ENCODE data around the gene NAGPA. TPM values are rescaled to one million over a fixed set of nuclear protein-coding genes. Genes with fewer than 3 reads are reported as not detected.
A peak's percentile ranks its signal among the peaks of the same experiment; 100 is the strongest.

The NAGPA gene
- total RNA-seq, 2 donors from 2014 or later, result 12.7 to 14.0 TPM

DNA sequence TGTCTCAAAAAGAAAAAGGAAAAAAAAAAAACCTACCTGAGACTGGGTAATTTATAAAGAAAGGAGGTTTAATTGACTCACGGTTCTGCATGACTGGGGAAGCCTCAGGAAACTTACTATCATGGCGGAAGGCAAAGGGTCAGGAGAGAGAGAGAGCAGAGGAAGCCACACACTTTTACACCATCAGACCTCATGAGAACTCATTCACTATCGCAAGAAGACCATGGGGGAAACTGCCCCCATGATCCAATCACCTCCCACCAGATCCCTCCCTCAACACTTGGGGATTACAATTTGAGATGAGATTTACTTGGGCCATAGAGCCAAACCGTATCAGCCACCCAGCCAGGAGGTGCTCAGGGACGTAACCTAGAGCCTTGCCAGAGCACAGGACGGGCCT lies 20.8 kb downstream of the NAGPA start:
- Histone ChIP-seq H3K27ac (ENCODE audit: low read depth, low read length) (no peak overlapping the region), H3K4me1 (ENCODE audit: control insufficient read depth, insufficient read depth, low read length) (peaks cover 3% of the 10 kb centered on the region), H3K9ac (ENCODE audit: extremely low read depth, low read length, poor library complexity, severe bottlenecking) (no peak overlapping the region), H3K9me3 (ENCODE audit: control insufficient read depth, low read length) (no peaks in the 10 kb centered on the region), H3K27me3 (ENCODE audit: control insufficient read depth, insufficient read depth, low read length, poor library complexity, severe bottlenecking) (peaks cover 89% of the 10 kb centered on the region), H3K36me3 (ENCODE audit: control insufficient read depth, insufficient read depth, low read length) (no peaks in the 10 kb centered on the region), H3K4me3 (ENCODE audit: low read length) (no peak overlapping the region)
- no peak for DNase-seq
- H3K9me3 Mint-ChIP-seq, result peaks cover 1% of the 10 kb centered on the region
- peaks cover 14% of the 10 kb centered on the region for H3K4me1 Mint-ChIP-seq
- no peaks in the 10 kb centered on the region for H3K36me3 Mint-ChIP-seq (ENCODE audit: low read depth)
- TF ChIP-seq, protein P1, sequence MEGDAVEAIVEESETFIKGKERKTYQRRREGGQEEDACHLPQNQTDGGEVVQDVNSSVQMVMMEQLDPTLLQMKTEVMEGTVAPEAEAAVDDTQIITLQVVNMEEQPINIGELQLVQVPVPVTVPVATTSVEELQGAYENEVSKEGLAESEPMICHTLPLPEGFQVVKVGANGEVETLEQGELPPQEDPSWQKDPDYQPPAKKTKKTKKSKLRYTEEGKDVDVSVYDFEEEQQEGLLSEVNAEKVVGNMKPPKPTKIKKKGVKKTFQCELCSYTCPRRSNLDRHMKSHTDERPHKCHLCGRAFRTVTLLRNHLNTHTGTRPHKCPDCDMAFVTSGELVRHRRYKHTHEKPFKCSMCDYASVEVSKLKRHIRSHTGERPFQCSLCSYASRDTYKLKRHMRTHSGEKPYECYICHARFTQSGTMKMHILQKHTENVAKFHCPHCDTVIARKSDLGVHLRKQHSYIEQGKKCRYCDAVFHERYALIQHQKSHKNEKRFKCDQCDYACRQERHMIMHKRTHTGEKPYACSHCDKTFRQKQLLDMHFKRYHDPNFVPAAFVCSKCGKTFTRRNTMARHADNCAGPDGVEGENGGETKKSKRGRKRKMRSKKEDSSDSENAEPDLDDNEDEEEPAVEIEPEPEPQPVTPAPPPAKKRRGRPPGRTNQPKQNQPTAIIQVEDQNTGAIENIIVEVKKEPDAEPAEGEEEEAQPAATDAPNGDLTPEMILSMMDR (conservative IDR thresholded peaks at IDR 0.05), result no peak
- H3K27me3 Mint-ChIP-seq (ENCODE audit: insufficient read depth), result peaks cover 99% of the 10 kb centered on the region
- no peak overlapping the region for H3K27ac Mint-ChIP-seq
- WGBS, 2 experiments (ENCODE audit: insufficient coverage in 1 of 2, insufficient read length in 1 of 2), result 71 to 100% methylated on average over 2 to 5 of the region's 6 CpGs
- H3K4me3 Mint-ChIP-seq, result no peak overlapping the region

DNA sequence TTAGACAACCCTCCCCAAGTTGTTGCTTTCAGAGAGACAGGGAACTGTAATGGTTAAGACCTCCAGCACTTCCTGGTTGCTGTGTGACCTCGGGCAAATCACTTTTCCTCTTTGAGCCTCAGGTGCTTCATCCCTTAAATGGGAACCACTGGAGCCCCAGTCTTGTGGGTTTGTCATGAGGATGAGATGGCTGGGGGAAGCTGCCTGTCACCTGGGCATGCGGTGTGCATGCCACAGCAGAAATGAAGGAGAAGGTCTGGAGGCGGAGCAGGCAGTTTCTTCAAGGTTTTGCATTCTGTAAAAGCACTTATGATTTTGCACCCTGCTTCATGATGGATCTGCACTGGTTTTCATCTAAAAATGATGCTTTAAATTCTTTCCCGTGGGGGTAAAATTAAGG lies 22.1 kb downstream of the NAGPA start:
- H3K4me1 ChIP-seq (ENCODE audit: control insufficient read depth, insufficient read depth, low read length), result peaks cover 3% of the 10 kb centered on the region
- DNase-seq, result no peak
- 89 to 90% methylated on average over 3 to 4 of the region's 4 CpGs for WGBS, 2 experiments (ENCODE audit: insufficient coverage in 1 of 2, insufficient read length in 1 of 2)
- TF ChIP-seq, protein P1 (conservative IDR thresholded peaks at IDR 0.05), result no peak
- H3K27me3 Mint-ChIP-seq (ENCODE audit: insufficient read depth), result peaks cover 99% of the 10 kb centered on the region
- H3K9ac ChIP-seq (ENCODE audit: extremely low read depth, low read length, poor library complexity, severe bottlenecking), result no peak overlapping the region
- peaks cover 1% of the 10 kb centered on the region for H3K9me3 Mint-ChIP-seq
- no peak overlapping the region for H3K27ac Mint-ChIP-seq
- no peaks in the 10 kb centered on the region for H3K36me3 ChIP-seq (ENCODE audit: control insufficient read depth, insufficient read depth, low read length)
- H3K4me3 ChIP-seq (ENCODE audit: low read length), result no peak overlapping the region
- peaks cover 93% of the 10 kb centered on the region for H3K27me3 ChIP-seq (ENCODE audit: control insufficient read depth, insufficient read depth, low read length, poor library complexity, severe bottlenecking)
- H3K27ac ChIP-seq (ENCODE audit: low read depth, low read length), result no peak overlapping the region
- H3K4me3 Mint-ChIP-seq, result no peak overlapping the region
- H3K4me1 Mint-ChIP-seq, result peaks cover 14% of the 10 kb centered on the region
- no peaks in the 10 kb centered on the region for H3K36me3 Mint-ChIP-seq (ENCODE audit: low read depth)
- no peaks in the 10 kb centered on the region for H3K9me3 ChIP-seq (ENCODE audit: control insufficient read depth, low read length)

DNA sequence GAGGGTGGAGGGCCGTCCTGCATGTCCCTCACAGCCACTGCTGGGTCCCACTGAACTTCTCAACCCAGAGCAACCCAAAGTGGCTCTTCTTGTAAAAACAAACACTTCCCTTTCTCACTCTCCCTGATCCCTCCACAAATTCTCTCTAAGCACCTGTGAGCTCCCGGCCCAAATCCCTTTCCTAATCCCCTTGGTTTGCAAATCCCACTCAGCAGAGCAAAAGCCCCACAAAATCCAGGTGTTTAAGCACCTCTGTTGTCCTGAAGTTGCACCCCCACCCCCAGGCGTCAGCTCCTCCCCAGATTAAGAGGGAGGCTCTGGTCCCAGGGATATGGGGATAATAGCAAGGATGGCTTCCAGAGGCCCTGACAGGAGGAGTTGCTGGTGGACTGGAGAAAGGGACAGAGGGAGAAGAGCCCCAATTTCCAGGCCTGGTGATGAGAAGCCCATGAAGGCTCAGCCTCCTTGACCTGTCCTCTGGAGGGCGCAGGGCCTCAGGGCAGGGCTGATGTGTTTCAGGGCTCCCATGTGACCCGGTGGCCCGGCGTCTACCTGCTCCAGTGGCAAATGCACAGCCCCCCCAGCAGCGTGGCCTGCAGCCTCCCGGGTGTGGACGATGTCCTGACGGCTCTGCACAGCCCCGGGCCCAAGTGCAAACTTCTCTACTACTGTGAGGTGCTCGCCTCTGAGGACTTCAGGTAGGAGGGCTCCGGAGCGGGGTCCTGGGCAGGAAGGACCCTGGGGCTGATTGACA lies 23.0 kb downstream of the NAGPA start:
- no peaks in the 10 kb centered on the region for H3K36me3 ChIP-seq (ENCODE audit: control insufficient read depth, insufficient read depth, low read length)
- DNase-seq, result peak; percentile 74
- Mint-ChIP-seq H3K27ac (no peak overlapping the region), H3K36me3 (ENCODE audit: low read depth) (no peaks in the 10 kb centered on the region), H3K4me3 (no peak overlapping the region), H3K4me1 (peaks cover 14% of the 10 kb centered on the region), H3K27me3 (ENCODE audit: insufficient read depth) (peaks cover 99% of the 10 kb centered on the region), H3K9me3 (peaks cover 1% of the 10 kb centered on the region)
- 75 to 86% methylated on average over 5 to 15 of the region's 15 CpGs for WGBS, 2 experiments (ENCODE audit: insufficient coverage in 1 of 2, insufficient read length in 1 of 2)
- peaks cover 3% of the 10 kb centered on the region for H3K4me1 ChIP-seq (ENCODE audit: control insufficient read depth, insufficient read depth, low read length)
- no peak overlapping the region for H3K27ac ChIP-seq (ENCODE audit: low read depth, low read length)
- H3K4me3 ChIP-seq (ENCODE audit: low read length), result no peak overlapping the region
- no peak overlapping the region for H3K9ac ChIP-seq (ENCODE audit: extremely low read depth, low read length, poor library complexity, severe bottlenecking)
- peaks cover 93% of the 10 kb centered on the region for H3K27me3 ChIP-seq (ENCODE audit: control insufficient read depth, insufficient read depth, low read length, poor library complexity, severe bottlenecking)
- H3K9me3 ChIP-seq (ENCODE audit: control insufficient read depth, low read length), result no peaks in the 10 kb centered on the region
- TF ChIP-seq, protein P1 (conservative IDR thresholded peaks at IDR 0.05), result peak; percentile 45

All from endodermal cell (in vitro differentiated cells).